ENCODE measurements around the gene POLQ.

DNA sequence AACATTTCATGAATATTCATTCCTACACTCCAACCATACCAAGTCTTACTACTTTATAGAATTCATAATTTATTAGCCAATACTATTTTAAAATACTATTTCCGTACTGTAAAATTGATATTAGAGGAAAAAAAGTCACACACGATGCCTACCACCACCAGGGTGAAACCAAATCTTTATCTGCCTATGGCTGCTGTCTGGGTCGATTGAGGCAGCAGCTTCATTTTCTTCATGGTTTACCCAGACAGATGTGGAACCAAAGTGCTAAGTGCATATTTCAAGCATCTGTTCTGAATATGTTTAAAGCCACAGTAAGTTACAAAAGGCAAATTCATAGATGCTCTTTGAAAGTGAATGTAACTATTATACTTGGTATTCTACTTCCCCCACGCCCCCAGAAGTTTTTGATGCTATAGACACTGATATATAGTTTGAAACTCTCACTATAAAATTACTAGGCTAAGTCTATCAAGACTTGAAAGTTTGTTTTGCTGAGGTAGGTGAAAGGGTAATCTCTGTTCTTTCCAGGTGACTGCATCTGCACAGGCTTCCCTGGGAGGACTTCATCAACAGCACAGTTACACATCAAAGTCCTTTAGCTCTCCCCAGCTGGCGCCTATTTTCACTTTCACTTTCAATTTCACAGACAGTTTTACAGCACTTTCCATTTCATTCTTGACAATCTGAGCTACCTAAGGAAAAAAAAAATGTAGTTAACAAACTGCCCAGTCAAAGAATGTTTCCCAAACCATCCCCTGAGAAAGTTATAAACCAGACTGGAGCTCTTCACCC lies 113.9 kb downstream of the POLQ start:
- TF ChIP-seq BHLHE40 (IDR thresholded peaks at IDR 0.05; ENCODE audit: low read depth, low read length) (no peak), NFE2L2 (IDR thresholded peaks at IDR 0.05; ENCODE audit: low read depth, low read length) (no peak), POLR2A (IDR thresholded peaks at IDR 0.05; ENCODE audit: low read depth, low read length) (no peak), CEBPB (IDR thresholded peaks at IDR 0.05; ENCODE audit: low read depth, low read length) (no peak), FOS (IDR thresholded peaks at IDR 0.05; ENCODE audit: low read depth, low read length) (no peak), USF2 (IDR thresholded peaks at IDR 0.05; ENCODE audit: low read depth, low read length) (no peak), RAD21 (IDR thresholded peaks at IDR 0.05; ENCODE audit: low read length) (no peak)
- TF ChIP-seq, protein P1, sequence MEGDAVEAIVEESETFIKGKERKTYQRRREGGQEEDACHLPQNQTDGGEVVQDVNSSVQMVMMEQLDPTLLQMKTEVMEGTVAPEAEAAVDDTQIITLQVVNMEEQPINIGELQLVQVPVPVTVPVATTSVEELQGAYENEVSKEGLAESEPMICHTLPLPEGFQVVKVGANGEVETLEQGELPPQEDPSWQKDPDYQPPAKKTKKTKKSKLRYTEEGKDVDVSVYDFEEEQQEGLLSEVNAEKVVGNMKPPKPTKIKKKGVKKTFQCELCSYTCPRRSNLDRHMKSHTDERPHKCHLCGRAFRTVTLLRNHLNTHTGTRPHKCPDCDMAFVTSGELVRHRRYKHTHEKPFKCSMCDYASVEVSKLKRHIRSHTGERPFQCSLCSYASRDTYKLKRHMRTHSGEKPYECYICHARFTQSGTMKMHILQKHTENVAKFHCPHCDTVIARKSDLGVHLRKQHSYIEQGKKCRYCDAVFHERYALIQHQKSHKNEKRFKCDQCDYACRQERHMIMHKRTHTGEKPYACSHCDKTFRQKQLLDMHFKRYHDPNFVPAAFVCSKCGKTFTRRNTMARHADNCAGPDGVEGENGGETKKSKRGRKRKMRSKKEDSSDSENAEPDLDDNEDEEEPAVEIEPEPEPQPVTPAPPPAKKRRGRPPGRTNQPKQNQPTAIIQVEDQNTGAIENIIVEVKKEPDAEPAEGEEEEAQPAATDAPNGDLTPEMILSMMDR (conservative IDR thresholded peaks at IDR 0.05; ENCODE audit: low read depth, low read length), result no peak

All from IMR-90 (cell line).